PC-9 (cell line): ENCODE measurements around the gene GBA3. TPM values are rescaled to one million over a fixed set of nuclear protein-coding genes. Genes with fewer than 3 reads are reported as not detected.

ENCODE experiments used
- BruUV-seq: library from RNA; stranded (reverse); fragments of 400-500 nt; replicated peaks from 2 replicates; lab custom pipeline; 2021; lab: Mats Ljungman, UMichigan
- CTCF ChIA-PET: fragments of 300-600 bp; sonication (Branson Sonifier 250); formaldehyde crosslinking; loops from one replicate; lab custom pipeline; 2022; ENCODE audit warnings: antibody characterized with exemption; lab: Charles Lee
- POLR2A ChIA-PET: fragments of 300-600 bp; sonication (Branson Sonifier 250); formaldehyde crosslinking; loops from one replicate; lab custom pipeline; 2022; ENCODE audit warnings: antibody characterized with exemption; ENCODE audit not compliant: unreplicated experiment; lab: Charles Lee
- DNase-seq, 2 experiments: peaks; one replicate each; pipeline versions ENCODE4 v3.0.0 to v3.0.0-alpha.2; 2015 to 2022; ENCODE audit warnings: mixed read lengths in 1 of 2
- H2AFZ ChIP-seq: fragments of 200-600 bp; sonication (generic); 2 replicates; pipeline ENCODE4 v1.8.1; 2017; ENCODE audit warnings: antibody characterized with exemption
- H3F3A ChIP-seq: fragments of 200-600 bp; sonication (generic); 2 replicates; pipeline ENCODE4 v1.8.1; 2017; ENCODE audit warnings: antibody characterized with exemption, mild to moderate bottlenecking, low read depth; ENCODE audit not compliant: insufficient read depth
- H3K27ac ChIP-seq: fragments of 200-600 bp; sonication (generic); 2 replicates; pipeline ENCODE4 v1.6.1; 2016; ENCODE audit warnings: mixed run types
- H3K27me3 ChIP-seq: fragments of 200-600 bp; sonication (generic); 2 replicates; pipeline ENCODE4 v1.6.1; 2016; ENCODE audit warnings: low read depth, mixed run types; ENCODE audit not compliant: insufficient read depth
- H3K36me3 ChIP-seq: fragments of 200-600 bp; sonication (generic); 2 replicates; pipeline ENCODE4 v1.6.1; 2016; ENCODE audit warnings: low read depth, mixed run types
- H3K4me1 ChIP-seq: fragments of 200-600 bp; sonication (generic); replicated peaks from 2 replicates; pipeline ENCODE4 v1.6.1; 2016; ENCODE audit warnings: mixed run types; ENCODE audit not compliant: insufficient read depth
- H3K4me2 ChIP-seq: fragments of 200-600 bp; sonication (generic); 2 replicates; pipeline ENCODE4 v1.6.1; 2017; ENCODE audit warnings: mixed run types
- H3K4me3 ChIP-seq: fragments of 200-600 bp; sonication (generic); 2 replicates; pipeline ENCODE4 v1.6.1; 2016; ENCODE audit warnings: mixed run types
- H3K79me2 ChIP-seq: fragments of 200-600 bp; sonication (generic); 2 replicates; pipeline ENCODE4 v1.6.1; 2017; ENCODE audit warnings: low read depth, mixed run types
- H3K9me2 ChIP-seq: fragments of 200-600 bp; sonication (generic); 2 replicates; pipeline ENCODE4 v1.8.1; 2017; ENCODE audit warnings: mild to moderate bottlenecking; ENCODE audit not compliant: insufficient read depth
- H3K9me3 ChIP-seq: fragments of 200-600 bp; sonication (generic); 2 replicates; pipeline ENCODE4 v1.8.1; 2016; ENCODE audit warnings: low read depth; ENCODE audit not compliant: insufficient read depth
- H4K20me1 ChIP-seq: fragments of 200-600 bp; sonication (generic); 2 replicates; pipeline ENCODE4 v1.8.1; 2017; ENCODE audit not compliant: insufficient read depth
- CTCF ChIP-seq: fragments of 200-600 bp; sonication (generic); conservative IDR thresholded peaks from 2 replicates; pipeline ENCODE4 v1.6.1; 2017; ENCODE audit warnings: mixed run types, antibody characterized with exemption, mild to moderate bottlenecking, moderate library complexity
- EZH2 ChIP-seq: fragments of 200-600 bp; sonication (generic); IDR thresholded peaks from 2 replicates; pipeline ENCODE4 v1.8.0; 2017; ENCODE audit warnings: antibody characterized with exemption, low read depth
- intact Hi-C: fragments of 100-400 bp; cut with micrococcal nuclease; formaldehyde crosslinking; loops from one replicate; pipeline ENCODE4 v1.10.0; 2022; ENCODE audit not compliant: unreplicated experiment
- total RNA-seq: library from RNA; stranded (reverse); gene quantifications from 2 replicates; pipeline ENCODE4 v1.2.3, GENCODE V29; 2021

Gene GBA3
- total RNA-seq, 1 experiment from 2014 or later: not detected

GRCh38 chr4:22683726-22684125 lies 9.0 kb upstream of the GBA3 start:
- H3F3A ChIP-seq: no peaks in the 10 kb centered on the region
- no peaks in the 10 kb centered on the region for H3K36me3 ChIP-seq
- no peaks in the 10 kb centered on the region for H4K20me1 ChIP-seq
- no peak overlapping the region for H3K4me3 ChIP-seq
- H3K27ac ChIP-seq: no peak overlapping the region
- DNase-seq: no peak
- CTCF ChIA-PET: no interaction called here
- H3K4me2 ChIP-seq: no peak overlapping the region
- no peaks in the 10 kb centered on the region for H3K79me2 ChIP-seq
- H3K27me3 ChIP-seq: no peaks in the 10 kb centered on the region
- intact Hi-C loops: no loop called here
- H3K4me1 ChIP-seq: no peaks in the 10 kb centered on the region
- no TSS peak for BruUV-seq
- no peak for TF ChIP-seq CTCF
- TF ChIP-seq EZH2: no peak
- H2AFZ ChIP-seq: no peak overlapping the region
- H3K9me2 ChIP-seq: no peaks in the 10 kb centered on the region
- POLR2A ChIA-PET: no interaction called here
- H3K9me3 ChIP-seq: no peaks in the 10 kb centered on the region

DNA sequence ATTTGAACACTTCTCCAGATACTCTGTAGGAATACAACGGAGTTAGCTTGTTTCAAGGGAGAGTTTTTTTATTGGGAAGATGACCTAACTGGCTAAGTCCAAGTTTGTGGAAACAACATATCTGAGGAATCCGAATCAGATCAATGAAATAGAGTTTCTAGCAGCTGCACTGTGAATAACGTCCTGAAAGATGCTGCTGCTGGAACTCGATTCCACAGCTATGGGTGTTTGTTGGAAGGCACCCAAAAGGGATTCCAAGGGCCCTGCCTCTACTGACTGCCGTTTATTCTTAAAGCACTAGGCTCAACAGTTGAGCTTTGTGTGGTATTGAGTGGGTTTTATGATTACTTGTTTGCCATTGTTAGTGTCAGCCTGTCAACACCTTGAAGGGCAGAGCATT lies 6.6 kb upstream of the GBA3 start:
- intact Hi-C loops: no loop called here
- Histone ChIP-seq H3K27ac (no peak overlapping the region), H3K4me2 (no peak overlapping the region), H3K4me1 (no peaks in the 10 kb centered on the region), H3F3A (no peaks in the 10 kb centered on the region), H3K27me3 (no peaks in the 10 kb centered on the region), H3K4me3 (no peak overlapping the region), H3K79me2 (no peaks in the 10 kb centered on the region), H3K9me3 (no peaks in the 10 kb centered on the region), H3K9me2 (no peaks in the 10 kb centered on the region), H4K20me1 (no peaks in the 10 kb centered on the region), H3K36me3 (no peaks in the 10 kb centered on the region), H2AFZ (no peak overlapping the region)
- POLR2A ChIA-PET: no interaction called here
- TF ChIP-seq CTCF (no peak), EZH2 (no peak)
- CTCF ChIA-PET: no interaction called here
- no TSS peak for BruUV-seq
- no peak for DNase-seq

- BruUV-seq: no TSS peak
These were observed 4.5 kb upstream of the GBA3 start for GRCh38 chr4:22688236-22688635.

More at GRCh38 chr4:22688236-22688635, 4.5 kb upstream of the GBA3 start:
- no peaks in the 10 kb centered on the region for H3K36me3 ChIP-seq
- H3F3A ChIP-seq: no peaks in the 10 kb centered on the region
- no peak overlapping the region for H3K4me3 ChIP-seq
- no peak overlapping the region for H3K4me2 ChIP-seq
- TF ChIP-seq EZH2 (no peak), CTCF (no peak)
- H3K9me2 ChIP-seq: no peaks in the 10 kb centered on the region
- no peaks in the 10 kb centered on the region for H3K9me3 ChIP-seq
- CTCF ChIA-PET: no interaction called here
- H3K79me2 ChIP-seq: no peaks in the 10 kb centered on the region
- DNase-seq: no peak
- POLR2A ChIA-PET: no interaction called here
- intact Hi-C loops: no loop called here
- H3K4me1 ChIP-seq: no peaks in the 10 kb centered on the region
- H3K27ac ChIP-seq: no peak overlapping the region
- H4K20me1 ChIP-seq: no peaks in the 10 kb centered on the region
- no peak overlapping the region for H2AFZ ChIP-seq
- H3K27me3 ChIP-seq: no peaks in the 10 kb centered on the region
